Measurements from ENCODE around the gene SIRT4. TPM values are rescaled to one million over a fixed set of nuclear protein-coding genes. Genes with fewer than 3 reads are reported as not detected.

The SIRT4 gene
- total RNA-seq, 1 experiment from 2014 or later: 2.8 TPM

DNA sequence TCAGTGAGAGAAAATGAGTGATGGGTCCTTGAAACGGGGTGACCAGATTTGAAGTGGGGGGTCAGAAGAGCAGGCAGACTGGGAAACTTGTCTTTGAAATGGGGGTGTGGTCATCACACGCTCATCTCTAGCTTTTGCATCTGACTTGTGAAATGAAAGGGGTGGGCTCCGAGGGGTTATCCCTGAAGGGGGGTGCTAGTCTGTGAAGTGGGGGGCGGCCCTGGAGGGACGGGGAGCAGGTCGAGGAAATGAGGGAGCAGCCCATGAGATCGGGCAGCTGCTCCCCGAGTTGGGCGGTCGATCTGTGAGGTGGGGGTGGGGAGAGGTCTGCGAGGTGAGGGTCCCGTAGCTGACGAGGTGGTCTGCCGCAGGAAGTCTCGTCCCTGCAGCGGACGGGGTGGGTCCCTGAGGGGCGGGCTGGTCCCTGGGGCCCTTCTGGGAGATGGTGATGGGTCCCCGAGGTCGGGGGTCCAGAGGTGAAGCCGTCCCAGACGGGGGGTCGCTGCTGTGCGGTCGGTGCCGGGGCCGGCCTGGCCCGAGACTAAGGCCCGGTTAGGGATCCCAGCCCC, 37.1 kb upstream of the SIRT4 start:
- H3K27me3 Mint-ChIP-seq (ENCODE audit: low read depth): no peaks in the 10 kb centered on the region
- ATAC-seq (no peak), DNase-seq (ENCODE audit: low spot score) (no peak)
- peak overlapping the region; percentile 83 for H3K4me3 Mint-ChIP-seq
- peak overlapping the region; percentile 50 for H3K27ac Mint-ChIP-seq
- CTCF ChIA-PET: interaction anchor here (0.6 to 22.1 kb wide), 42 partner anchors 9 to 479 kb away, joined by 3 to 717 read pairs (median 4); partner anchors contain the start of genes BICDL1, RAB35, RNU4-1 and RNU4-2
- peaks cover 53% of the 10 kb centered on the region for H3K4me1 Mint-ChIP-seq
- no peaks in the 10 kb centered on the region for H3K36me3 Mint-ChIP-seq
- H3K9me3 Mint-ChIP-seq: no peaks in the 10 kb centered on the region
- TF ChIP-seq, protein P1, sequence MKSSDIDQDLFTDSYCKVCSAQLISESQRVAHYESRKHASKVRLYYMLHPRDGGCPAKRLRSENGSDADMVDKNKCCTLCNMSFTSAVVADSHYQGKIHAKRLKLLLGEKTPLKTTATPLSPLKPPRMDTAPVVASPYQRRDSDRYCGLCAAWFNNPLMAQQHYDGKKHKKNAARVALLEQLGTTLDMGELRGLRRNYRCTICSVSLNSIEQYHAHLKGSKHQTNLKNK (CRISPR knock-in tag; IDR thresholded peaks at IDR 0.05): no peak
- TF ChIP-seq NR2C2 (CRISPR knock-in tag; IDR thresholded peaks at IDR 0.05) (0 out of 2 replicates have a peak, but pooled peaks have one; percentile 13), RELA (CRISPR knock-in tag; IDR thresholded peaks at IDR 0.05; ENCODE audit: borderline replicate concordance) (no peak), FOXK1 (CRISPR knock-in tag; IDR thresholded peaks at IDR 0.05) (no peak), ZNF416 (CRISPR knock-in tag; IDR thresholded peaks at IDR 0.05) (no peak), SMAD3 (CRISPR knock-in tag; IDR thresholded peaks at IDR 0.05; ENCODE audit: borderline replicate concordance) (no peak), FOXP1 (CRISPR knock-in tag; IDR thresholded peaks at IDR 0.05; ENCODE audit: borderline replicate concordance) (no peak)
- TF ChIP-seq, protein P2, sequence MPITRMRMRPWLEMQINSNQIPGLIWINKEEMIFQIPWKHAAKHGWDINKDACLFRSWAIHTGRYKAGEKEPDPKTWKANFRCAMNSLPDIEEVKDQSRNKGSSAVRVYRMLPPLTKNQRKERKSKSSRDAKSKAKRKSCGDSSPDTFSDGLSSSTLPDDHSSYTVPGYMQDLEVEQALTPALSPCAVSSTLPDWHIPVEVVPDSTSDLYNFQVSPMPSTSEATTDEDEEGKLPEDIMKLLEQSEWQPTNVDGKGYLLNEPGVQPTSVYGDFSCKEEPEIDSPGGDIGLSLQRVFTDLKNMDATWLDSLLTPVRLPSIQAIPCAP (CRISPR knock-in tag; IDR thresholded peaks at IDR 0.05): no peak
- TF ChIP-seq, protein P3, sequence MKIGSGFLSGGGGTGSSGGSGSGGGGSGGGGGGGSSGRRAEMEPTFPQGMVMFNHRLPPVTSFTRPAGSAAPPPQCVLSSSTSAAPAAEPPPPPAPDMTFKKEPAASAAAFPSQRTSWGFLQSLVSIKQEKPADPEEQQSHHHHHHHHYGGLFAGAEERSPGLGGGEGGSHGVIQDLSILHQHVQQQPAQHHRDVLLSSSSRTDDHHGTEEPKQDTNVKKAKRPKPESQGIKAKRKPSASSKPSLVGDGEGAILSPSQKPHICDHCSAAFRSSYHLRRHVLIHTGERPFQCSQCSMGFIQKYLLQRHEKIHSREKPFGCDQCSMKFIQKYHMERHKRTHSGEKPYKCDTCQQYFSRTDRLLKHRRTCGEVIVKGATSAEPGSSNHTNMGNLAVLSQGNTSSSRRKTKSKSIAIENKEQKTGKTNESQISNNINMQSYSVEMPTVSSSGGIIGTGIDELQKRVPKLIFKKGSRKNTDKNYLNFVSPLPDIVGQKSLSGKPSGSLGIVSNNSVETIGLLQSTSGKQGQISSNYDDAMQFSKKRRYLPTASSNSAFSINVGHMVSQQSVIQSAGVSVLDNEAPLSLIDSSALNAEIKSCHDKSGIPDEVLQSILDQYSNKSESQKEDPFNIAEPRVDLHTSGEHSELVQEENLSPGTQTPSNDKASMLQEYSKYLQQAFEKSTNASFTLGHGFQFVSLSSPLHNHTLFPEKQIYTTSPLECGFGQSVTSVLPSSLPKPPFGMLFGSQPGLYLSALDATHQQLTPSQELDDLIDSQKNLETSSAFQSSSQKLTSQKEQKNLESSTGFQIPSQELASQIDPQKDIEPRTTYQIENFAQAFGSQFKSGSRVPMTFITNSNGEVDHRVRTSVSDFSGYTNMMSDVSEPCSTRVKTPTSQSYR (CRISPR knock-in tag; IDR thresholded peaks at IDR 0.05): no peak
- POLR2A ChIA-PET: interaction anchor here (0.5 to 12.0 kb wide), 11 partner anchors 8 to 264 kb away, joined by 3 to 198 read pairs (median 4); partner anchors contain the start of genes COQ5, RAB35, RNU4-1 and RNU4-2

DNA sequence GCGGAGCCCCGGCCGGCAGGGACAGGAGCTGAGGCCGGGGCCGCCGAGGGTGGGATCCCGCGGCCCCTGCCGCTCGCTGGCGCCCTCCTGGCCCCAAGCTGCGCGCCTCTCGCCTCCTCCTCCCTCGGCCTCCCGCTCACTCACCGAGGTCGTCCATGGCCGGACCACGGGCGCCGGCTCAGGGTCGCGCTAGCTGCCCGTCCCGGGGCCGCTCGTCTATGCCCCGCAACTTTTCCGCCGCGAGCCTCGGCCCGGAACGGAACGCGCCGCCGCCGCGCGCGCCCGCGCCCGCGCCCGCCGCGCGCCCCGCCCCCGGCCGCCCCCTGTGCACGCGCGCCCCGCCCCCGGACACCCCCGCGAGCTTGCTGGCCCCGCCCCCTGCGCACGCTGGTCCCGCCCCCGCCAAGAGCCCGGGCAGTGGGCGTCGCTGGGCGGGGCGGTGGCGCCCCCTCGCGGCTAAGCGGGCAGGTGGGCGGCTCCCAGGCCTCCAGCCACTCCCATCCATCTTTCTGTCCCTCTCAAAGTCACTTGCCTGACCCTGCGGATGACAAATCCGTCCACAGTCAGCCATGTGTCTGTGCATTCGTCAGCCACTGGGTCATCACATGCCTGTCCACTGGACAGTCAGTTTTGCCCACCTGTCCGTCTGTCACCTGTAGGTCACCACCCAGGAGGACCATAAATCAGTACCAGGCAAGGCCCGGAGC, 36.5 kb upstream of the SIRT4 start, which contains the start of gene PXN:
TSS of gene PXN (minus strand) at position 258 of the 707 bp plus-strand sequence. CDS start at position 157, 101 bp downstream.
- ATAC-seq (peak; percentile 84), DNase-seq (ENCODE audit: low spot score) (peak; percentile 88)
- Mint-ChIP-seq H3K4me3 (peak within 1 kb of the TSS; percentile 83), H3K27ac (peak within 1 kb of the TSS; percentile 85), H3K27me3 (ENCODE audit: low read depth) (no peaks in the 10 kb centered on the region), H3K9me3 (no peaks in the 10 kb centered on the region), H3K36me3 (no peaks in the 10 kb centered on the region), H3K4me1 (peaks cover 49% of the 10 kb centered on the region)
- ChIA-PET CTCF (interaction anchor here (0.6 to 22.1 kb wide), 40 partner anchors 9 to 381 kb away, joined by 3 to 717 read pairs (median 4); partner anchors contain the start of genes BICDL1, RAB35, RNU4-1 and RNU4-2), POLR2A (interaction anchor here (0.5 to 12.0 kb wide), 8 partner anchors 9 to 149 kb away, joined by 3 to 198 read pairs (median 4); partner anchors contain the start of genes RAB35, RNU4-1, RNU4-2 and RPLP0)
- TF ChIP-seq, protein P4, sequence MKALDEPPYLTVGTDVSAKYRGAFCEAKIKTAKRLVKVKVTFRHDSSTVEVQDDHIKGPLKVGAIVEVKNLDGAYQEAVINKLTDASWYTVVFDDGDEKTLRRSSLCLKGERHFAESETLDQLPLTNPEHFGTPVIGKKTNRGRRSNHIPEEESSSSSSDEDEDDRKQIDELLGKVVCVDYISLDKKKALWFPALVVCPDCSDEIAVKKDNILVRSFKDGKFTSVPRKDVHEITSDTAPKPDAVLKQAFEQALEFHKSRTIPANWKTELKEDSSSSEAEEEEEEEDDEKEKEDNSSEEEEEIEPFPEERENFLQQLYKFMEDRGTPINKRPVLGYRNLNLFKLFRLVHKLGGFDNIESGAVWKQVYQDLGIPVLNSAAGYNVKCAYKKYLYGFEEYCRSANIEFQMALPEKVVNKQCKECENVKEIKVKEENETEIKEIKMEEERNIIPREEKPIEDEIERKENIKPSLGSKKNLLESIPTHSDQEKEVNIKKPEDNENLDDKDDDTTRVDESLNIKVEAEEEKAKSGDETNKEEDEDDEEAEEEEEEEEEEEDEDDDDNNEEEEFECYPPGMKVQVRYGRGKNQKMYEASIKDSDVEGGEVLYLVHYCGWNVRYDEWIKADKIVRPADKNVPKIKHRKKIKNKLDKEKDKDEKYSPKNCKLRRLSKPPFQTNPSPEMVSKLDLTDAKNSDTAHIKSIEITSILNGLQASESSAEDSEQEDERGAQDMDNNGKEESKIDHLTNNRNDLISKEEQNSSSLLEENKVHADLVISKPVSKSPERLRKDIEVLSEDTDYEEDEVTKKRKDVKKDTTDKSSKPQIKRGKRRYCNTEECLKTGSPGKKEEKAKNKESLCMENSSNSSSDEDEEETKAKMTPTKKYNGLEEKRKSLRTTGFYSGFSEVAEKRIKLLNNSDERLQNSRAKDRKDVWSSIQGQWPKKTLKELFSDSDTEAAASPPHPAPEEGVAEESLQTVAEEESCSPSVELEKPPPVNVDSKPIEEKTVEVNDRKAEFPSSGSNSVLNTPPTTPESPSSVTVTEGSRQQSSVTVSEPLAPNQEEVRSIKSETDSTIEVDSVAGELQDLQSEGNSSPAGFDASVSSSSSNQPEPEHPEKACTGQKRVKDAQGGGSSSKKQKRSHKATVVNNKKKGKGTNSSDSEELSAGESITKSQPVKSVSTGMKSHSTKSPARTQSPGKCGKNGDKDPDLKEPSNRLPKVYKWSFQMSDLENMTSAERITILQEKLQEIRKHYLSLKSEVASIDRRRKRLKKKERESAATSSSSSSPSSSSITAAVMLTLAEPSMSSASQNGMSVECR (CRISPR knock-in tag; IDR thresholded peaks at IDR 0.05; ENCODE audit: borderline replicate concordance): 0 out of 2 replicates have a peak, but pooled peaks have one; percentile 37
- TF ChIP-seq FOXK1 (CRISPR knock-in tag; IDR thresholded peaks at IDR 0.05) (no peak), RELA (CRISPR knock-in tag; IDR thresholded peaks at IDR 0.05; ENCODE audit: borderline replicate concordance) (0 out of 2 replicates have a peak, but pooled peaks have one; percentile 18), SMAD4 (CRISPR knock-in tag; IDR thresholded peaks at IDR 0.05) (no peak), SP1 (CRISPR knock-in tag; conservative IDR thresholded peaks at IDR 0.05) (peak; percentile 93), MXD4 (CRISPR knock-in tag; IDR thresholded peaks at IDR 0.05; ENCODE audit: borderline replicate concordance) (no peak), ZNF138 (CRISPR knock-in tag; conservative IDR thresholded peaks at IDR 0.05) (no peak), ZNF416 (CRISPR knock-in tag; IDR thresholded peaks at IDR 0.05) (no peak), ETV6 (CRISPR knock-in tag; IDR thresholded peaks at IDR 0.05) (0 out of 2 replicates have a peak, but pooled peaks have one; percentile 20), NR1H2 (CRISPR knock-in tag; IDR thresholded peaks at IDR 0.05) (no peak)
- TF ChIP-seq, protein P5, sequence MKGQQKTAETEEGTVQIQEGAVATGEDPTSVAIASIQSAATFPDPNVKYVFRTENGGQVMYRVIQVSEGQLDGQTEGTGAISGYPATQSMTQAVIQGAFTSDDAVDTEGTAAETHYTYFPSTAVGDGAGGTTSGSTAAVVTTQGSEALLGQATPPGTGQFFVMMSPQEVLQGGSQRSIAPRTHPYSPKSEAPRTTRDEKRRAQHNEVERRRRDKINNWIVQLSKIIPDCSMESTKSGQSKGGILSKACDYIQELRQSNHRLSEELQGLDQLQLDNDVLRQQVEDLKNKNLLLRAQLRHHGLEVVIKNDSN (CRISPR knock-in tag; IDR thresholded peaks at IDR 0.05): no peak
- TF ChIP-seq, protein P6, sequence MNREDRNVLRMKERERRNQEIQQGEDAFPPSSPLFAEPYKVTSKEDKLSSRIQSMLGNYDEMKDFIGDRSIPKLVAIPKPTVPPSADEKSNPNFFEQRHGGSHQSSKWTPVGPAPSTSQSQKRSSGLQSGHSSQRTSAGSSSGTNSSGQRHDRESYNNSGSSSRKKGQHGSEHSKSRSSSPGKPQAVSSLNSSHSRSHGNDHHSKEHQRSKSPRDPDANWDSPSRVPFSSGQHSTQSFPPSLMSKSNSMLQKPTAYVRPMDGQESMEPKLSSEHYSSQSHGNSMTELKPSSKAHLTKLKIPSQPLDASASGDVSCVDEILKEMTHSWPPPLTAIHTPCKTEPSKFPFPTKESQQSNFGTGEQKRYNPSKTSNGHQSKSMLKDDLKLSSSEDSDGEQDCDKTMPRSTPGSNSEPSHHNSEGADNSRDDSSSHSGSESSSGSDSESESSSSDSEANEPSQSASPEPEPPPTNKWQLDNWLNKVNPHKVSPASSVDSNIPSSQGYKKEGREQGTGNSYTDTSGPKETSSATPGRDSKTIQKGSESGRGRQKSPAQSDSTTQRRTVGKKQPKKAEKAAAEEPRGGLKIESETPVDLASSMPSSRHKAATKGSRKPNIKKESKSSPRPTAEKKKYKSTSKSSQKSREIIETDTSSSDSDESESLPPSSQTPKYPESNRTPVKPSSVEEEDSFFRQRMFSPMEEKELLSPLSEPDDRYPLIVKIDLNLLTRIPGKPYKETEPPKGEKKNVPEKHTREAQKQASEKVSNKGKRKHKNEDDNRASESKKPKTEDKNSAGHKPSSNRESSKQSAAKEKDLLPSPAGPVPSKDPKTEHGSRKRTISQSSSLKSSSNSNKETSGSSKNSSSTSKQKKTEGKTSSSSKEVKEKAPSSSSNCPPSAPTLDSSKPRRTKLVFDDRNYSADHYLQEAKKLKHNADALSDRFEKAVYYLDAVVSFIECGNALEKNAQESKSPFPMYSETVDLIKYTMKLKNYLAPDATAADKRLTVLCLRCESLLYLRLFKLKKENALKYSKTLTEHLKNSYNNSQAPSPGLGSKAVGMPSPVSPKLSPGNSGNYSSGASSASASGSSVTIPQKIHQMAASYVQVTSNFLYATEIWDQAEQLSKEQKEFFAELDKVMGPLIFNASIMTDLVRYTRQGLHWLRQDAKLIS (CRISPR knock-in tag; IDR thresholded peaks at IDR 0.05; ENCODE audit: borderline replicate concordance): no peak
